ACC112 (cell line): ENCODE results near the gene SPRY1.

ENCODE experiments used
- H2AFZ ChIP-seq: fragments of 200-600 bp; sonication (generic); one replicate; pipeline ENCODE4 v1.6.0; 2017; ENCODE audit warnings: antibody characterized with exemption, low read length; ENCODE audit not compliant: unreplicated experiment
- H3K27ac ChIP-seq: fragments of 200-600 bp; sonication (generic); 2 replicates; pipeline ENCODE4 v1.5.1; 2014; ENCODE audit warnings: low read depth, mild to moderate bottlenecking, antibody characterized with exemption, low read length, moderate library complexity
- H3K27me3 ChIP-seq: fragments of 200-600 bp; sonication (generic); 2 replicates; pipeline ENCODE4 v1.6.1; 2014; ENCODE audit warnings: mild to moderate bottlenecking, antibody characterized with exemption, low read length, moderate library complexity, mixed read lengths; ENCODE audit not compliant: insufficient read depth
- H3K36me3 ChIP-seq: fragments of 200-600 bp; sonication (generic); 2 replicates; pipeline ENCODE4 v1.6.1; 2016; ENCODE audit warnings: mild to moderate bottlenecking, antibody characterized with exemption, low read length, moderate library complexity, mixed read lengths; ENCODE audit not compliant: insufficient read depth
- H3K4me1 ChIP-seq: fragments of 200-600 bp; sonication (generic); one replicate; pipeline ENCODE4 v1.6.1; 2016; ENCODE audit warnings: low read length, mixed read lengths; ENCODE audit not compliant: insufficient read depth, unreplicated experiment, control insufficient read depth
- H3K4me3 ChIP-seq: fragments of 200-600 bp; sonication (generic); 2 replicates; pipeline ENCODE4 v1.5.1; 2014; ENCODE audit warnings: mild to moderate bottlenecking, low read depth, low read length
- H3K79me2 ChIP-seq: fragments of 200-600 bp; sonication (generic); one replicate; pipeline ENCODE4 v1.6.0; 2016; ENCODE audit warnings: low read length; ENCODE audit not compliant: control insufficient read depth, unreplicated experiment, insufficient read depth

Gene SPRY1

DNA sequence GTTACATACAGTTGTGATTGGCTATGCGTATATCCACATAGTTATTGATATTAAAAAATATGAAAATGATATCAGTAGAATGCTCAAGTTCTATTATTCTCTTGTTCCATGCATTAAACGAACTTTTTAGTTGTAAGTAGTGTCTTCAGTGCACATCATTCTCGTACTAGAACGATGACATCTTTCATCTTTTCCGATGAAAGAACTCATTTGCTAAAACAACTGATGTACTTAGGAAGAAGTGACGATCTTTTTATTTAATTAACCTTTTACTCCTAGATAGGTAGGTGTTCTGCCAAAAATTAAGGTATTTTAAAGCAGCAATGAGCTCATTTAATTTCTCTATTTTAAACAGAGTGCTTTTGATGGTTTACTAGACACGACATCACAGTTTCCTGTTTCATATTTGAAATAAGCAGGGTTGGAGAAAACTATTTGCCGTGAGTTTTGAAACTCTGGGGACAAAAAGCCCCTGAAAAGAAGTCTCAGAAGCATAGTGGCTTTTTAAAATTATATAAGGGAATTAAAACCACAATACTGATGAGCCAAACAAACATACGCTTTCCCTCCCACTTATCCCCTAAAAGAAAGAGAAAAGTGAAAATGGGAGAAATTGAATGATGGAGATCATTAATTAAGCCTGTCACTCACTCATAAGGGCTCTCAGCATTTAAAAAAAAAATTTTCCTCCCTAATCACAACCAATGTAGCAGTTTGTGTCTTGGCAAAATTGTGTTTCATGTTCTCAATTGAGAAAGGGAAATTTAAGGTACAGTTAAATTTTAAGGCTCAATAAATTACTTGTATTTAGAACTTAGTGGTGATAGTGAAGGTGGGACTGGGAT, 25.6 kb downstream of the SPRY1 start:
- Histone ChIP-seq H3K4me1 (peaks cover 23% of the 10 kb centered on the region), H3K4me3 (no peak overlapping the region), H3K36me3 (no peaks in the 10 kb centered on the region), H3K27ac (no peak overlapping the region), H3K27me3 (no peaks in the 10 kb centered on the region), H2AFZ (no peak overlapping the region), H3K79me2 (no peaks in the 10 kb centered on the region)

DNA sequence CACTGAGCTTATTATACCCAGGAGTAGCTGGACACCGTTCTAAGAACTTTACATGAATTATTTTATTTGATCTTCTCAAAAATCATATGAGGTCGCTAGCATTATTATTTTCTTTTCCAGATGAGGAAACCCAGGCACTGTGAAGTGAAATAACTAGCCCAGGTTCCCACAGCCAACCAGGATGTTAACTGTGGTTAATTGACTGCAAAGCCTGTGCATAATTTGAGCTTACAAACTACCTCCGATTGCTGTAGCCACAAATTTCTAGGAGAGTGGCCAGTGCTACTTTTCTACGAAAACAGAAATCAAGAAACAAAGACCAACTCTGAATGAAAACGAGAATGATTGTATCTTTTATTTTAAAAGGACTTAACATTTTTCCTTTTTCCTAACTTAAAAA, 27.2 kb downstream of the SPRY1 start:
- peaks cover 8% of the 10 kb centered on the region for H3K4me1 ChIP-seq
- H3K27me3 ChIP-seq, result no peaks in the 10 kb centered on the region
- no peak overlapping the region for H2AFZ ChIP-seq
- no peaks in the 10 kb centered on the region for H3K36me3 ChIP-seq
- no peak overlapping the region for H3K27ac ChIP-seq
- H3K4me3 ChIP-seq, result no peak overlapping the region
- H3K79me2 ChIP-seq, result no peaks in the 10 kb centered on the region

GRCh38 chr4:123427951-123428350, 31.4 kb downstream of the SPRY1 start:
- no peak overlapping the region for H2AFZ ChIP-seq
- no peaks in the 10 kb centered on the region for H3K36me3 ChIP-seq
- H3K27me3 ChIP-seq, result no peaks in the 10 kb centered on the region
- H3K27ac ChIP-seq, result no peak overlapping the region
- no peak overlapping the region for H3K4me3 ChIP-seq
- no peaks in the 10 kb centered on the region for H3K79me2 ChIP-seq
- H3K4me1 ChIP-seq, result no peaks in the 10 kb centered on the region

GRCh38 chr4:123430031-123430430, 33.4 kb downstream of the SPRY1 start:
- H3K36me3 ChIP-seq, result no peaks in the 10 kb centered on the region
- no peaks in the 10 kb centered on the region for H3K27me3 ChIP-seq
- H3K4me1 ChIP-seq, result no peaks in the 10 kb centered on the region
- H2AFZ ChIP-seq, result no peak overlapping the region
- no peak overlapping the region for H3K27ac ChIP-seq
- H3K79me2 ChIP-seq, result no peaks in the 10 kb centered on the region
- H3K4me3 ChIP-seq, result no peak overlapping the region

DNA sequence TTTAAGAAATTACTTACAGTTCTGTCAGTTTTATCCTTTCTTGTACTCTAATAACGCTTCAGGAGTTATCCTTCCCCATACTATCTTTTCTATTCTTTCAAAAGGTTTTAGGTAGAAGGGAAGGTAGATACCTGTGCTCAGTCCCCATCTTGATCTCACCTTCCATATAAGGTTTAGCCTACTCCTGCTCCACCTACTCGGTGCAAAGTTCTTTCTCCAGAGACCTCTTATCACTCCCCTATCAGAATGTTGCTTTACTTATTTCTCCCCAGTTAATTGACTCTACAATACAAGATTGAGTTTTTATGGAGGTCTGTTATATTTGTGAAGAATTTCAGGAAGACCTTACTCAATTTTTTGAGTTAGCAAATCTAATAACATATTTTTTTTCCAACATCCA, 33.9 kb downstream of the SPRY1 start:
- H3K79me2 ChIP-seq, result no peaks in the 10 kb centered on the region
- H3K4me3 ChIP-seq, result no peak overlapping the region
- H3K36me3 ChIP-seq, result no peaks in the 10 kb centered on the region
- no peak overlapping the region for H2AFZ ChIP-seq
- H3K27ac ChIP-seq, result no peak overlapping the region
- H3K4me1 ChIP-seq, result no peaks in the 10 kb centered on the region
- no peaks in the 10 kb centered on the region for H3K27me3 ChIP-seq

DNA sequence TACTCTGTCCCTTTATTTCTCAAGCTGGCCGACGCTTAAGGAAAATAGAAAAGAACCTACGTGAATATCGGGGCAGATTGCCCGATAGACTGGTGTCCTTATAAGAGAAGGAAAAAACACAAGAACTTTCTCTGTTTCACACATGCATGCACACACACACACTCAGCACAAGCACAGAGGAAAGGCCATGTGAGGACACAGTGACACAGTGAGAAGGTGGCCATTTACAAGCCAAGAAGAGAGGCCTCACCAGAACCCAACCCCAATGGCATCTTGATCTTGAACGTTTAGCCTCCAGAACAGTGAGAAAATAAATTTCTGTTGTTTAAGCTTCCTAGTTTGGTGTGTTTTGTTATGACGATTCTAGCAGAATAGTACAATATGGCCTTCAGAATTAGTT, 37.0 kb downstream of the SPRY1 start:
- Histone ChIP-seq H3K79me2 (no peaks in the 10 kb centered on the region), H3K4me1 (no peaks in the 10 kb centered on the region), H3K27ac (no peak overlapping the region), H3K4me3 (no peak overlapping the region), H3K36me3 (no peaks in the 10 kb centered on the region), H3K27me3 (no peaks in the 10 kb centered on the region), H2AFZ (no peak overlapping the region)

DNA sequence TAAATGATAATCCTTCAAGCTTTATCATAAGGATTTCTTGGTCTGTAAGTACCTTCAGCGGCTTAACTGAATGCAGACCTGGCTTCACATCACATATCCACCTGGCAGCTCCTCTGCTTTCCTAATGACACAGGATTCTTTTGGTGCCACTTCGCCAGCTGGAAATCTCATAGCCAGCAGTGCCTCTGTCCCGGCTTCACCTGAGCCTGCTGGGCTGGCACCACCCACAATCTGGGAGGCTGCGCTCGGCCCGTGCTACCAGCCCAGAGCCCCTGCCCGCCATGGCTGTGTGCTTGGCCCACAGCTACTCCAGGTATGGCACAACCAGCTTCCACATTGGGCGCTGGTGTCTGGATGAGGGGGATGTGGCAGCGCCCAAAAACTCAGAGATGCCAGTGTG, 37.4 kb downstream of the SPRY1 start:
- Histone ChIP-seq H3K4me1 (no peaks in the 10 kb centered on the region), H3K4me3 (no peak overlapping the region), H3K27ac (no peak overlapping the region), H3K36me3 (no peaks in the 10 kb centered on the region), H3K27me3 (no peaks in the 10 kb centered on the region), H2AFZ (no peak overlapping the region), H3K79me2 (no peaks in the 10 kb centered on the region)

DNA sequence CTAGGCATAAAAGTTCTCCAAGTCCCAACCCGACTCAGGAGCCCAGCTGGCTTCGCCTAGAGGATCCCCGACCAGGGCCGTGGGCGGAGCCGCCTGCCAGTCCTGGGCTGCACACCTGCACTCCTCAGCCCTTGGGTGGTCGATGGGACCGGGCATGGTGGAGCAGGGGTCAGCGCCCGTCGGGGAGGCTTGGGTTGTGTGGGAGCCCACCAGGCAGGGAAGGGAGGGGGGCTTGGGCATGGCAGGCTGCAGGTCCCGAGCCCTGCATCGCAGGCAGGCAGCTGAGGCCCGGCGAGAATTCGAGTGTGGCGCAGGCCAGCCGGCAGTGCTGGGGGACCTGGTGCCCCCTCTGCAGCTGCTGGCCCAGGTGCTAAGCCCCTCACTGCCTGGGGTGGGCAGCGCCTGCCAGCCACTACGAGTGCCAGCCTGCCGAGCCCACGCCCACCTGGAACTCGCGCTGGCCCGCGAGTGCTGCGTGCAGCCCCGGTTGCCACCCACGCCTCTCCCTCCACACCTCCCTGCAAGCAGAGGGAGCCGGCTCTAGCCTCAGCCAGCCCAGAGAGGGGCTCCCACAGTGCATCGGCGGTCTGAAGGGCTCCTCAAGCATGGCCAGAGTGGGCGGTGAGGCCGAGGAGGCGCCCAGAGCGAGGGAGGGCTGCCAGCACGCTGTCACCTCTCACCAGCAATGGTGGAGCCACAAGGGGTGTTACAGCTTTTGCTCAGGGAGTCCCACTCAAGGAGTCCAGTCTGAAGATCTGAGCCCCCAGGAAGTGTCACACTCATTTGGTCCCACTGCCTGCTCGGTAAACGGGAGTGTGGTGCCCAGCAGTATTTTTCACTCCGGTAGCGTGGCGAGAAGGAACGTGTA, 38.9 kb downstream of the SPRY1 start:
- Histone ChIP-seq H2AFZ (no peak overlapping the region), H3K4me1 (no peaks in the 10 kb centered on the region), H3K4me3 (no peak overlapping the region), H3K27ac (no peak overlapping the region), H3K36me3 (no peaks in the 10 kb centered on the region), H3K27me3 (no peaks in the 10 kb centered on the region), H3K79me2 (no peaks in the 10 kb centered on the region)

- Histone ChIP-seq H3K36me3 (no peaks in the 10 kb centered on the region), H3K4me1 (no peaks in the 10 kb centered on the region), H3K79me2 (no peaks in the 10 kb centered on the region), H3K27ac (no peak overlapping the region), H3K4me3 (no peak overlapping the region), H3K27me3 (no peaks in the 10 kb centered on the region), H2AFZ (no peak overlapping the region)
Measured at GRCh38 chr4:123438031-123438430, 41.4 kb downstream of the SPRY1 start.

DNA sequence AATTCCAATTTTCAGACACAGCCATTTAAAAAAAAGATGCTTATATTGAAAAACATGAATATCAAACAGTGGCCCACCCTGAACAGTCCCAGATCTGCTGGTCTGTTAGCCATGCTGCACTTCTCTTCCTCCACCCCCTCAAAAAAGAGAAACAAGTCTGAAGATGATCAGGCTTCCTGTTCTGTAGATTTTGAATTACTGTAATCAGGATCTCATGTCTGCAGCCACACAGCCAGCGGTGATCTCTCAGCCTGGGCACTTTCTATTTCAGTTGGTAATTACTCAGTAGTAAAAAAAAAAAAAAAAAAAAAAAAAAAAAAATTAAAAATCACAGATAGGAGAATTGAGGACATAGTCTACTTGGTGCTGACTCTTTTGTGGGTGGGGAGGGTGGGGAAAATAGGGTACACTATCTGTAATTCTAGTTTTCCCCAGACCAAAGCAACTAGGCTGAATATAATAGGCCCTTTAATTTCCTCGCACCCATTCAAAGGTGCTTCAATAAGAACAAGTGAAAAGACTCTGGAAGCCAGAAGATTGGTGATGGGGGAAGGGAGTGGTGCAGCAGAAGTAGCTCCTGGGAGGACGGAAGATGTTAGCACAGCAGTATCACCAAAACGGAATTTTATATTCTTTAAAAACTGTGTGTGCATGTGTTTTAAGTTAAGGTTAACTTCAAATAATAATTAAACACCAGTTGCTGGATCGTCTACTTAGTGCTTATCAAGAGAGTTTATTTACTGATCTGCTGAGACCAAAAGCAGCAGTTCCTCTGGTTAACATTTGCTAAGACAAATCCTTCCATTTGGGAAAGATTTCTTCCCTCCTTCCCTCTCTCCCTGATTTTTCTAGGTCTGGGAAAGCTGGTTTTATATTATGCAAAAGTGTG, 47.0 kb downstream of the SPRY1 start:
- Histone ChIP-seq H3K27me3 (no peaks in the 10 kb centered on the region), H3K79me2 (no peaks in the 10 kb centered on the region), H3K36me3 (no peaks in the 10 kb centered on the region), H3K4me3 (no peak overlapping the region), H2AFZ (no peak overlapping the region), H3K27ac (no peak overlapping the region), H3K4me1 (no peaks in the 10 kb centered on the region)
